ENCODE results near the gene OTUD5.

- TF ChIP-seq CTCF (IDR thresholded peaks at IDR 0.05; ENCODE audit: insufficient read depth, low read length), result no peak
- no peak for TF ChIP-seq POLR2AphosphoS5 (IDR thresholded peaks at IDR 0.05; ENCODE audit: low read depth)
- TF ChIP-seq GABPA (IDR thresholded peaks at IDR 0.05; ENCODE audit: low read depth), result no peak
- no peak for TF ChIP-seq REST (IDR thresholded peaks at IDR 0.05; ENCODE audit: insufficient replicate concordance, low read depth)
Observed at GRCh38 chrX:48920718-48921104, 36.7 kb downstream of the OTUD5 start.
